ENCODE results near the gene DOCK4.

DNA sequence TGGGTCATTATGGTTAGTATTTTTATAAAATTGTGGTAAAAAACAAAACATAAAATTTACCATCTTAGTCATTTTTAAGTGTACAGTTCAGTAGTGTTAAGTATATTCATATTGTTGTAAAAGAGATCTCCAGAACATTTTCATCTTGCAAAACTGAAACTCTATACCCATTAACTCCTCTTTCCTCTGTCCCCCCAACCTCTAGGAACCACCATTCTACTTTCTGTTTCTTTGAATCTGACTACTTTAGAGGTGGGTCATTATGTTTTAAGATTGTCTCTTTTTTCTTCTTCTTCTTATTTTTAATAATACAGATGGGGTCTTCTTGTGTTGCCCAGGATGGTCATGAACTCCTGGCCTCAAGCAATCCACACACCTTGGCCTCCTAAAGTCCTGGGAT, 84.1 kb downstream of the DOCK4 start:
- TF ChIP-seq, protein P1, sequence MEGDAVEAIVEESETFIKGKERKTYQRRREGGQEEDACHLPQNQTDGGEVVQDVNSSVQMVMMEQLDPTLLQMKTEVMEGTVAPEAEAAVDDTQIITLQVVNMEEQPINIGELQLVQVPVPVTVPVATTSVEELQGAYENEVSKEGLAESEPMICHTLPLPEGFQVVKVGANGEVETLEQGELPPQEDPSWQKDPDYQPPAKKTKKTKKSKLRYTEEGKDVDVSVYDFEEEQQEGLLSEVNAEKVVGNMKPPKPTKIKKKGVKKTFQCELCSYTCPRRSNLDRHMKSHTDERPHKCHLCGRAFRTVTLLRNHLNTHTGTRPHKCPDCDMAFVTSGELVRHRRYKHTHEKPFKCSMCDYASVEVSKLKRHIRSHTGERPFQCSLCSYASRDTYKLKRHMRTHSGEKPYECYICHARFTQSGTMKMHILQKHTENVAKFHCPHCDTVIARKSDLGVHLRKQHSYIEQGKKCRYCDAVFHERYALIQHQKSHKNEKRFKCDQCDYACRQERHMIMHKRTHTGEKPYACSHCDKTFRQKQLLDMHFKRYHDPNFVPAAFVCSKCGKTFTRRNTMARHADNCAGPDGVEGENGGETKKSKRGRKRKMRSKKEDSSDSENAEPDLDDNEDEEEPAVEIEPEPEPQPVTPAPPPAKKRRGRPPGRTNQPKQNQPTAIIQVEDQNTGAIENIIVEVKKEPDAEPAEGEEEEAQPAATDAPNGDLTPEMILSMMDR (optimal IDR thresholded peaks at IDR 0.05 in 1 of 3, IDR thresholded peaks at IDR 0.05 in 1 of 3, conservative IDR thresholded peaks at IDR 0.05 in 1 of 3; ENCODE audit: extremely low read depth in 1 of 3, insufficient read depth in 2 of 3, low read length in 3 of 3): no peak
- no peak for TF ChIP-seq EZH2 (IDR thresholded peaks at IDR 0.05; ENCODE audit: low read length)
